Activated T-helper 1 cell treated with anti-CD3 and anti-CD28 coated beads, Interleukin-12 subunit alpha, Interleukin-12 subunit beta, Interleukin-2, Interleukin-4 antibody, amounts not matched to agents 30 ng/mL and 10 ng/mL and 1 ng/mL, durations not matched to agents 14 hours and 24 hours and 36 hours (primary cell): ENCODE data around the gene GABBR1. TPM values are rescaled to one million over a fixed set of nuclear protein-coding genes. Genes with fewer than 3 reads are reported as not detected.

Source experiments
- DNase-seq: peaks from one replicate; pipeline ENCODE4 v3.0.0; 2021; ENCODE audit warnings: low spot score
- H3K27ac Mint-ChIP-seq: one replicate; pipeline ENCODE4 v1.8.0; 2021; ENCODE audit warnings: mild to moderate bottlenecking, mixed read lengths
- H3K27me3 Mint-ChIP-seq: one replicate; pipeline ENCODE4 v1.8.0; 2022; ENCODE audit warnings: mild to moderate bottlenecking, moderate library complexity, mixed read lengths; ENCODE audit not compliant: insufficient read depth
- H3K36me3 Mint-ChIP-seq: one replicate; pipeline ENCODE4 v1.8.0; 2021; ENCODE audit warnings: low read depth, mixed read lengths
- H3K4me1 Mint-ChIP-seq: one replicate; pipeline ENCODE4 v1.8.0; 2021; ENCODE audit warnings: low read depth, mixed read lengths
- H3K4me3 Mint-ChIP-seq: one replicate; pipeline ENCODE4 v1.8.0; 2021; ENCODE audit warnings: mild to moderate bottlenecking, moderate library complexity, mixed read lengths
- H3K9me3 Mint-ChIP-seq: one replicate; pipeline ENCODE4 v1.8.0; 2021; ENCODE audit warnings: mixed read lengths
- intact Hi-C: fragments of 100-400 bp; cut with micrococcal nuclease; formaldehyde crosslinking; loops from one replicate; pipeline ENCODE4 v1.15.1; 2024
- total RNA-seq: library from RNA; stranded (reverse); gene quantifications from 2 replicates; pipeline ENCODE4 v1.2.3, GENCODE V29; 2022

The GABBR1 gene
- total RNA-seq, 1 donor from 2014 or later, result 22.6 TPM

DNA sequence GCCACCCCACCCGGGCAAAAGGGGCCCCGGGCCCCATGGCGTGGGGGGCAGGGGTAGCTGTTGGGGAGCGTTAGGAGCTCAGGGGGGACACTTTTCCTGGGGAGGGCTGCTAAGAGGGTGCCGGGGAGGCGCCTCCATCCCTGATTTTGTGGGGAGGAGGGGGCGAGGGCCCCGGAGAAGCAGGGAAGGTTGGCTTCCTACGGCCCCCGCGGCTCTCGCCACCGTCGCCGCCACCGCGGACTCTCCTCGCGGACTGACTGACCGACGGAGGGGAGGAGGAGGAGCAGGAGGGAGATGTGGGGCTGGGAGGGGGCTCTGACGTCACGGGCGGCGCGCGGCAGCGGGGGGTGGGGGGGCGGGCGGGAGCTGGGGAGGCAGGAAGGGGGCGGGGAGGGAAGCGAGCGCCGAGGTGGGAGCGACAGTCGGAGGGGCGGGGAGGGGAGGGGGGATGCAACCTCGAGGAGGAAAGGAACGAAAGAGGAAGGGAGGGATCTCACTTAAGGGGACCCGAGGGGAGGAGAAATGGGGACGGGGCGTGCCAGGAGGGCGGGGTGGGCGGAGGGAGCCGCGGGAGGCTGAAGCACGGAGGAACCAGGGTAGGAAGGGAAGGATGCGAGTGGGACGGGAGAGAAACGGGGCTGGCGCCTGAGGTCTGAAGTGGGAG, 5.1 kb downstream of the GABBR1 start:
- H3K27me3 Mint-ChIP-seq, result peaks cover 28% of the 10 kb centered on the region
- intact Hi-C loops, result no loop called here

DNA sequence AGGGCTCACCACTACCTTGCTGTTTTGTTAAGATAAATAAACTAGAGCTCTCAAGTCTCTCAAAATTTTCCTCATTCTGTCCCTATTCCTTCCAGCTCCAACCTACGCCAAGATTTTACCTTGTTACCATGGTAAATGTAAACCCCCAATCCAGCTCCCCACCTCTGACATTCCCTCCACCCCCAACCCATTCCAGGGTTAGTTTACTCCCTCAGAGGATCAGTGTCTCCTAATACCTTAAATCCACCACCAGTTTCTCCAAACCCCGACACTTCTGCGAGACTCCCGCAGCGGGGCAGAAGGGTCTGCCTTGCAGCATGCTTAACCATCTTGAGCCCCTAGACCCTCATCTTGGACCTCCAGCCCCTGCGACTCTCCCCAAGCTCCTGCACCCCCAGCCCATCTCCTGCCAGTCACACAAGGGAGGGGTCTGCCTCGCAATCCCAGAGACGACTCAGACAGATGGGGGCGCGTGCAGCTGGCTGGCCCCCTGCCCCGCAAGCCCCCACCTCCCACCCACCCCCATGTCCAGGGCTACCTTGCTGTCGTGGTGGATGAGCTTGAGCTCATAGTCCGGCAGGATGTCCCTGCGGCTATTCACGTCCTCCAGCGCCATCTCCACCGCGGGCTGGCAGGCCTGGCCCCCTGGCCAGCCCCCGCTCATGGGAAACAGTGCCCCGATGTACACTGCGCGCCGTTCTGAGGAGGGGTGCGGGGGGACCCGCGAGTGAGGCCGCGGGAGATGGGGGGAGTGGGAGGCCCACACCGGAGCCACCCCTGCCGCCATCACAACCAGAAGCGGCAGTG, 5.8 kb downstream of the GABBR1 start:
- Mint-ChIP-seq H3K4me1 (peaks cover 37% of the 10 kb centered on the region), H3K27me3 (peaks cover 28% of the 10 kb centered on the region), H3K36me3 (peaks cover 15% of the 10 kb centered on the region), H3K4me3 (peak overlapping the region; percentile 43), H3K9me3 (no peaks in the 10 kb centered on the region), H3K27ac (no peak overlapping the region)
- intact Hi-C loops, result no loop called here
- DNase-seq, result no peak

More for the DNA sequence above, 5.1 kb downstream of the GABBR1 start:
- H3K9me3 Mint-ChIP-seq, result no peaks in the 10 kb centered on the region
- peaks cover 13% of the 10 kb centered on the region for H3K36me3 Mint-ChIP-seq
- H3K4me1 Mint-ChIP-seq, result peaks cover 38% of the 10 kb centered on the region
- DNase-seq, result no peak
- peak overlapping the region; percentile 70 for H3K27ac Mint-ChIP-seq
- H3K4me3 Mint-ChIP-seq, result peak overlapping the region; percentile 90

DNA sequence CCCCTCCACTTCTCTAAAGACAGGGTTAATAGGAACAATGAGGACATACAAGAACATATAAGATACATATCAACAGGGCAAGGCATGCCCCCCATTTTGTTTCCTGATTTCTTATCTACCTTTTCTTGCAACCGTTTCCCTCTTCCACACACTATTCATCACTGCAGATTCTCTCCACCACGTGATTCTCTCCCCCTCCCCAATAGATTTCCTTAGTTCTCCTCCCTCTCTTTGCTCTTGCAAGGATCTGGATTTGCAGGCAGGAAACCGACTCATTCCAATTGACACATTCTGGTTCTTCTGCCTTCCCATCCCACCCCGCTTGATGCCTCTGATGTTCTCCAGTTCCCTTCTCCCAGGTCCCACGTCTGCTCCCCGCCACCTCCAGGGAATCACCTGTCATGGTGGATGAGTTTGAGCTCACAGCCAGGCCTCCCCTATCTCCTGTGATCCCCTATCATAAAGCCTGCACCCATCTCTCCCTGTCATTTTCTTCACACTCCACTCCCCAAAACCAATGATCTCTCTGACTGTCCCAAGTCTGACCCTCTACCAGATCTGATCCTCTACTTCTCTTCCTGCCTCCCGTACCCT, 7.5 kb downstream of the GABBR1 start:
- H3K9me3 Mint-ChIP-seq, result no peaks in the 10 kb centered on the region
- DNase-seq, result no peak
- peaks cover 18% of the 10 kb centered on the region for H3K27me3 Mint-ChIP-seq
- peaks cover 15% of the 10 kb centered on the region for H3K36me3 Mint-ChIP-seq
- no peak overlapping the region for H3K4me3 Mint-ChIP-seq
- H3K4me1 Mint-ChIP-seq, result peaks cover 21% of the 10 kb centered on the region
- intact Hi-C loops, result no loop called here
- H3K27ac Mint-ChIP-seq, result no peak overlapping the region

DNA sequence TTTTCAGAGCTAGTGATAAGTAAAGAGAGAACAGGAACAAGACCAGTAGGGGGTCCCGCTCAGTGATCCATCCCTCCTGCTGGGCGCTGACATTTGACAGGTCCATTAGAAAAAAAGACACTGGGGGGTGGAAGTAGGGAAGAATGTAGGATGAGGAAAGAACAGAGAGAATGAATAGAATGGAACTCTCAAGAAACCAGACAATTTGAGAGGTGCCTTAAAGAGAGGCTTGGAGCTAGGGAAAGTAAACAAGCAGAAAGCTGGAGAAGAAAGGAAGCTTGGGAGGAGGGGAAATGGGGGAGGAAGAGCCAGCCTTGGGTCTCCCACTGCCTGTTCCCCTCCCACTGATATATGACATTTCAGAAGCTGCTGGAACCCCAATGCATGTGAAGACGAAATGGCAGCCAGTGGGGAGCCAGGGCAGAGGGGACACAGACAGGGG, 8.4 kb downstream of the GABBR1 start:
- Mint-ChIP-seq H3K27me3 (peaks cover 14% of the 10 kb centered on the region), H3K4me3 (no peak overlapping the region), H3K9me3 (no peaks in the 10 kb centered on the region), H3K27ac (no peak overlapping the region), H3K36me3 (peaks cover 16% of the 10 kb centered on the region), H3K4me1 (peaks cover 15% of the 10 kb centered on the region)
- DNase-seq, result no peak
- intact Hi-C loops, result no loop called here

DNA sequence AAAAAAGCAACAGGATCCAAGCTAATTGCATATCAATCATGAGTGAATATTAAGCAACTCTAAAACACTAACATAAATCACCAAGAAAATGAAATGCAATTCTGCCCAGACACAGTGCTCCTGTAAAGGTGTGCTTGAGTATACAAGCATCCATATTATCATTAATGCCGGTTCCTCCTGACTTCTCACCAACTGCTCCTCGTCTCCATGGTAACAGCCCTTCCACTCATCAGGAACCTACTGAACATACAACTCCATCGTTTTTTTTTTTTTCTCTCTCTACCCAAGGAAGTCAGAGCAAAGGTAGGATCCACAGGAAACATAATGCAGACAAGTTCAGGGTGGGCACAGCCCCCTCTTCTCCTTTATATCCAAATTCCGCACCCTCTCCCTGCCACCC, 12.4 kb downstream of the GABBR1 start:
- H3K9me3 Mint-ChIP-seq, result no peaks in the 10 kb centered on the region
- no peak for DNase-seq
- H3K4me3 Mint-ChIP-seq, result no peak overlapping the region
- H3K4me1 Mint-ChIP-seq, result no peaks in the 10 kb centered on the region
- intact Hi-C loops, result no loop called here
- H3K36me3 Mint-ChIP-seq, result peaks cover 22% of the 10 kb centered on the region
- peaks cover 2% of the 10 kb centered on the region for H3K27me3 Mint-ChIP-seq
- no peak overlapping the region for H3K27ac Mint-ChIP-seq

DNA sequence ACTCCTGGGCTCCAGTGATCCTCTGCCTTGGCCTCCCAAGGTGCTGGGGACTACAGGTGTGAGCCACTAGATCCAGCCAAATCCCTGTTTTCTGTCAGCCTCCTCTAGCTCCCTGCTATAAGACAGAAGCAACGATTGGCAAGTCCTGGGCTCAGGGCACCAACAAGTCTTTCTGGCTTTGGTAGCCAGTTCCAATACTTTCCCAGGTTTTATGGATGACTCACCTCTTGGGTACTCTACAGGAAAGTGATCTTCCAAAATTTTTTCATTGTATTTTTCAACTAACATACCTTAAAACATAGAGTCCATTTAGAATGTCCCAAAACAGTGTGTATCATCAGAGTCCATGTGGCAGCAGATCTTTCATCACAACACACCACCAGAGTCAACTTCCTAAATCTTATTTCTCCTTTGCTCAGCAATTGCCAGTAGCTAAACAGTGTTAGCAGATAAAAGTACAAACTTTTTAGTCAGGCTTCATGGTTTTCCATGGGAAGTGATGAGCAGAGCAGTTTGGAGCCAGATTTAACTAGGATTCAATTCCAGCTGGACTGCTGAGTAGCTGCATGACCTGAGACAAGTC, 13.3 kb downstream of the GABBR1 start:
- no peak for DNase-seq
- no peak overlapping the region for H3K27ac Mint-ChIP-seq
- peaks cover 2% of the 10 kb centered on the region for H3K27me3 Mint-ChIP-seq
- peaks cover 22% of the 10 kb centered on the region for H3K36me3 Mint-ChIP-seq
- H3K4me3 Mint-ChIP-seq, result no peak overlapping the region
- H3K4me1 Mint-ChIP-seq, result no peaks in the 10 kb centered on the region
- intact Hi-C loops, result no loop called here
- H3K9me3 Mint-ChIP-seq, result no peaks in the 10 kb centered on the region

DNA sequence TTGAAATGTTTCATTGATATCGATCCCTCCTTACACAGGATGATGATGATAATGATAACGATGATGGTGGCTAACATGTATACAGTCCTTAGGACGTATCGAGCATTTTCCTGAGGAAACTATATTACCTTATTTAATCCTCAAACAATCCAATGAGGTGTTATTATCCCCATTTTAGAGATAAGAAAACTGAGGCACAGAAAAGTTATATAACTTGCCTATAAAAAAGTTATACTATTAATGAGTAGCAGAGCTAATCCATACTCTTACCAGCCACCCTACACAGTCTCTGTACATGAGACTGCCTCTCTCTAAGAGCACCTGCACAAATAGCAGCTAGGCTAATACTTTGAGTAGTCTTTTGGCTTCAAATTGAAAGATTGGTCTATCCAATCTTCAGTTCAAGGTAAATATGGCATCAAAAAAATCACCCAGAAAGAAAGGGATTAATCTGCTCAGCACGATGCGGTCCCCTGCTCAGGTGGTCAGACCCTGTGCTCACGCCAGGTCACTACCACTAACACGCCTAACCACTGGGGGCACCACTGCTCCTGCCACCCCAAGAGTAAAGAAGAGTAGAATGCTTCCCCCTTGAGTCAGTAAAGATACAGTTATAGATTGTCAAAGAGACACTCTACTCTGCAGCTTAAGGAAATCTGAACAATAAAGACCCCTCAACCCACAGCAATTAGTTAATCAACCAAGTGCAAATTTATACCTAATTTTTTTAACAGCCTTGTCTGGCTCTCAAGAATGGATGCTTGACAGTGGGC, 15.0 kb downstream of the GABBR1 start:
- DNase-seq, result no peak
- H3K9me3 Mint-ChIP-seq, result no peaks in the 10 kb centered on the region
- H3K4me3 Mint-ChIP-seq, result no peak overlapping the region
- intact Hi-C loops, result no loop called here
- no peaks in the 10 kb centered on the region for H3K4me1 Mint-ChIP-seq
- H3K27me3 Mint-ChIP-seq, result no peaks in the 10 kb centered on the region
- H3K27ac Mint-ChIP-seq, result no peak overlapping the region
- peaks cover 28% of the 10 kb centered on the region for H3K36me3 Mint-ChIP-seq

DNA sequence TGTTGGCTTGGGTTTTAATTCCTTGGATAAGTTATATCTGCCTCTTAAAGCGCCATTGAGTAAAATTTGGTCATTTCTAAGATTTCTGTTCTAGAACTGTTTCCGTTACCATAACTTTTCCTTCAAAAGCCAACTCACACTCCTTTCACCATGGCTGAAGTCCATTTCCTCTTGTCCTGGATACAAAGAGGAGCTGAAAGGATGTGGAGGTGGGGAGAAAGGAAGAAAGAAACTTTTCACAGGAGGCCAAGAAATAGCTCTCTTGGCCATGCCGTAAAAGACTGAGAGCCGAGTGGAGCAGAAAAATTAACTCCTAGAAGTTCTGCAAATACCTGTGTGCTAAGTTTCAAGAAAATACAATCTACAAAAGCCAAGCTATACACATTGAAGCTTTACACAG, 21.6 kb downstream of the GABBR1 start:
- no peak overlapping the region for H3K27ac Mint-ChIP-seq
- no peaks in the 10 kb centered on the region for H3K27me3 Mint-ChIP-seq
- no peak overlapping the region for H3K4me3 Mint-ChIP-seq
- no peak for DNase-seq
- H3K9me3 Mint-ChIP-seq, result no peaks in the 10 kb centered on the region
- no peaks in the 10 kb centered on the region for H3K4me1 Mint-ChIP-seq
- peaks cover 28% of the 10 kb centered on the region for H3K36me3 Mint-ChIP-seq
- intact Hi-C loops, result no loop called here

DNA sequence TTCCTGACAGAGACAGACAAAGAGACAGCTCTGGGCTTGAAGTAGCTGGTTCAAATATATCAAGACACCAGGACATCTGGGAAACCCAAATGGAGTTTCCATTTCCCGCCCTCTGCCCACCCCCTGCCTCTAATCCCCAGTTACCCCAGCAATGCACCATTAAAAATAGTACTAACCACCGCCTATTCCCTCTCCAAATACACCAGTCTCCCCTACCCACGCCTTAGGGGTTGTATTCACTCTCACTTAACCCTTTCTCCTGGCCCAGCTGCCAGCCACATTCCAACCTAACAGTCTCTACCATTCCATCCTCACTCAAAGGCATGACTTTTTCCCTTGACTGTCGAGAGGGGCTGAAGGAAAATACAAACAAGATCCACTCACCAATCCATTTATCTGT, 22.4 kb downstream of the GABBR1 start:
- no peaks in the 10 kb centered on the region for H3K9me3 Mint-ChIP-seq
- H3K4me3 Mint-ChIP-seq, result no peak overlapping the region
- no peak overlapping the region for H3K27ac Mint-ChIP-seq
- H3K27me3 Mint-ChIP-seq, result no peaks in the 10 kb centered on the region
- DNase-seq, result no peak
- H3K36me3 Mint-ChIP-seq, result peaks cover 32% of the 10 kb centered on the region
- intact Hi-C loops, result no loop called here
- no peaks in the 10 kb centered on the region for H3K4me1 Mint-ChIP-seq

DNA sequence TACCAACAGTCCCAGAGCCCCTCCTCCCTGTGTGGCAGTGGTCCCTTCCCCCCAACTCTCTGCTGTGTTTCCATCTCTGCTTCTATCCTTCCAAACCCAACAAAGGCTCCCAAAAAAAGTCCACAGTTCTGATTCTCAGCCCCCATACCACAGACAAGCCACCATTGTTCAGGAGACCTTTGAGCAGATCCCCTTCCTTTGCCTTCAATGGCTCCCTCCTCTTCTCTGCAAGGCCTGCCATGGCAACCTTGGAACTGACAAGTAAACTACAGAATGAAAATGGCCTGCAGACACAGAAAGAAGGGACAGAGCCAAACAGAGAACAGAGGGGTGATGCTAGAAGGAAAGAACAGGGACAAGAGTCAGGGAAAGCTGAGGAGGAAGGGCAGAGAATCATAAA, 24.9 kb downstream of the GABBR1 start:
- H3K27me3 Mint-ChIP-seq, result no peaks in the 10 kb centered on the region
- H3K9me3 Mint-ChIP-seq, result no peaks in the 10 kb centered on the region
- intact Hi-C loops, result no loop called here
- H3K36me3 Mint-ChIP-seq, result peaks cover 33% of the 10 kb centered on the region
- H3K4me1 Mint-ChIP-seq, result no peaks in the 10 kb centered on the region
- no peak for DNase-seq
- H3K4me3 Mint-ChIP-seq, result no peak overlapping the region
- no peak overlapping the region for H3K27ac Mint-ChIP-seq

DNA sequence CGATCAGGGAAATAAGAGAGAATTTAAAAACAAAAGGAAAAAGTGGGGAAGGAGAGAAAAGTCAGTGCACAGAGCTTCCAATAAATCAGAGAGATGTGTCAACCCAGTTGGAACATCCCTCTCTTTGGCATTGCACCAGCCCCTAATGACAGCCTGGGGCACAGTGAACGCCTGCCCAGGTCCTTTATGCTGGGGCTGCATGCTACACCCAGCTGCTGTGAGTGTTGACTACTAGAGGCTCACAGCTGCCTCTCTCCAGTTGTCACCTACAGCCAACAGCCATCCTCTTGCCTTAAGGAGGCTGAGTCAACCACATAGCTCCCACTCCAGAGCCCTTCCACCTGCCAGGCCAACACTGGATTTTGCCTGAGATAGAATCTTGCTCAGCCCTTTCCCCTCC, 29.1 kb downstream of the GABBR1 start:
- no peaks in the 10 kb centered on the region for H3K4me1 Mint-ChIP-seq
- H3K27me3 Mint-ChIP-seq, result no peaks in the 10 kb centered on the region
- H3K36me3 Mint-ChIP-seq, result peaks cover 16% of the 10 kb centered on the region
- H3K27ac Mint-ChIP-seq, result no peak overlapping the region
- H3K9me3 Mint-ChIP-seq, result no peaks in the 10 kb centered on the region
- H3K4me3 Mint-ChIP-seq, result no peak overlapping the region
- intact Hi-C loops, result no loop called here
- DNase-seq, result no peak

DNA sequence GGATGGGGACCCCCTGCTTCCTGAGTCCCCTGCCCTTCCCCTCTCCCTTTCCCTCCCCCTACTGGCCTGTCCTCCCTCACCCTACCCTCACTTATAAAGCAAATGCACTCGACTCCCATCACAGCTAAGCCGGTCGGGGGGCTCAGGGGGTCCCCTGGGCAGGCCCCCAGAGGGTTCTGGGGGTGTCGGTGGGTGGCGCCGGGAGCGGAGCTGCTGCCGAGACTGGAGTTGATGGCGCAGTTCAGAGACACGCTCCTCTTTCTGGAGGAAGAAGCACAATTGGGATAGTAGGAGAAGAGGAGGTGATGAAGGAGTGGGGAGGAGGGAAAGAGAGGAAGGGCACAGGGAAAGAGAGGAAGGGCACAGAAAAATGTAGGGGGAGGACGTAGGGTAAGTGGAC, 29.5 kb downstream of the GABBR1 start:
- Mint-ChIP-seq H3K4me1 (no peaks in the 10 kb centered on the region), H3K27ac (no peak overlapping the region), H3K36me3 (peaks cover 15% of the 10 kb centered on the region), H3K9me3 (no peaks in the 10 kb centered on the region), H3K4me3 (no peak overlapping the region), H3K27me3 (no peaks in the 10 kb centered on the region)
- intact Hi-C loops, result no loop called here
- no peak for DNase-seq
